Mucosa of gallbladder (tissue), 1 donor: Measurements from ENCODE around the gene TMBIM1. TPM values are rescaled to one million over a fixed set of nuclear protein-coding genes. Genes with fewer than 3 reads are reported as not detected.

Experiments used
- total RNA-seq: library from RNA; stranded (reverse); gene quantifications from one replicate; pipeline ENCODE4 v1.2.1, GENCODE V29; 2021
- donor health status: DM: no; HTN: no; CAD: no.

The TMBIM1 gene
- total RNA-seq, 1 donor from 2014 or later, result 388 TPM

Other genes starting within 250 kb of the TMBIM1 start
- 0.17 TPM for gene RUFY4, start 223.2 kb downstream of the TMBIM1 start, total RNA-seq
- 0.69 TPM for gene CXCR2, start 166.5 kb downstream of the TMBIM1 start, total RNA-seq
- gene CXCR1, start 125.5 kb downstream of the TMBIM1 start, total RNA-seq, result not detected
- 239 TPM for gene ARPC2, start 75.3 kb downstream of the TMBIM1 start, total RNA-seq
- 49.3 TPM for gene GPBAR1, start 31.5 kb downstream of the TMBIM1 start, total RNA-seq
- 114 TPM for gene AAMP, start 22.4 kb downstream of the TMBIM1 start, total RNA-seq
- 154 TPM for gene PNKD, start 22.0 kb downstream of the TMBIM1 start, total RNA-seq
- 3.4 TPM for gene CATIP, start 64.4 kb upstream of the TMBIM1 start, total RNA-seq
- 15.1 TPM for gene SLC11A1, start 89.8 kb upstream of the TMBIM1 start, total RNA-seq
- 184 TPM for gene CTDSP1, start 107.4 kb upstream of the TMBIM1 start, total RNA-seq
- gene VIL1, start 126.6 kb upstream of the TMBIM1 start, total RNA-seq, result 328 TPM